ENCODE measurements around the gene B4GALT6. TPM values are rescaled to one million over a fixed set of nuclear protein-coding genes. Genes with fewer than 3 reads are reported as not detected.

The B4GALT6 gene
- total and polyA plus RNA-seq, 2 of the 13 experiments (the other 11 are each of a cell fraction or from before 2014, with no cell fraction given) = 1.9 to 3.3 TPM

- TF ChIP-seq CTCF (CRISPR knock-in tag; IDR thresholded peaks at IDR 0.05) (peak; percentile 50), CHD2 (IDR thresholded peaks at IDR 0.05; ENCODE audit: low read depth, low read length) (no peak), LCORL (IDR thresholded peaks at IDR 0.05) (no peak), LCORL (CRISPR knock-in tag; IDR thresholded peaks at IDR 0.05) (no peak), ARID5B (CRISPR knock-in tag; IDR thresholded peaks at IDR 0.05) (0 out of 2 replicates have a peak, but pooled peaks have one; percentile 23), FOSL1 (CRISPR knock-in tag; IDR thresholded peaks at IDR 0.05; ENCODE audit: borderline replicate concordance) (no peak), MED8 (CRISPR knock-in tag; IDR thresholded peaks at IDR 0.05; ENCODE audit: insufficient replicate concordance) (no peak), HNF4G (IDR thresholded peaks at IDR 0.05; ENCODE audit: borderline replicate concordance, low read depth, low read length) (no peak), HNF4G (CRISPR knock-in tag; IDR thresholded peaks at IDR 0.05; ENCODE audit: borderline replicate concordance, low read depth) (no peak), STAG1 (CRISPR knock-in tag; IDR thresholded peaks at IDR 0.05) (peak; percentile 44), SMYD3 (CRISPR knock-in tag; IDR thresholded peaks at IDR 0.05) (no peak), NR2F6 (IDR thresholded peaks at IDR 0.05) (no peak), NR2F6 (CRISPR knock-in tag; IDR thresholded peaks at IDR 0.05) (peak; percentile 41; the same call in 1 of the 2 replicates), ZNF562 (CRISPR knock-in tag; IDR thresholded peaks at IDR 0.05; ENCODE audit: borderline replicate concordance) (no peak), CEBPZ (IDR thresholded peaks at IDR 0.05; ENCODE audit: low read length) (no peak), SMC3 (IDR thresholded peaks at IDR 0.05; ENCODE audit: low read length) (peak; percentile 80), SIX4 (CRISPR knock-in tag; IDR thresholded peaks at IDR 0.05) (no peak), ETV5 (CRISPR knock-in tag; IDR thresholded peaks at IDR 0.05; ENCODE audit: borderline replicate concordance) (no peak), SP2 (CRISPR knock-in tag; IDR thresholded peaks at IDR 0.05) (no peak), NBN (conservative IDR thresholded peaks at IDR 0.05) (no peak), MIXL1 (CRISPR knock-in tag; IDR thresholded peaks at IDR 0.05) (0 out of 2 replicates have a peak, but pooled peaks have one; percentile 13), ZNF761 (CRISPR knock-in tag; conservative IDR thresholded peaks at IDR 0.05) (0 out of 2 replicates have a peak, but pooled peaks have one; percentile 20), ZNF224 (CRISPR knock-in tag; IDR thresholded peaks at IDR 0.05) (no peak)
These were observed 73.8 kb downstream of the B4GALT6 start (continued) for GRCh38 chr18:31610286-31611205.

Measured in HepG2 (cell line).